Natural killer cell (primary cell): ENCODE results near the gene MTCP1. TPM values are rescaled to one million over a fixed set of nuclear protein-coding genes. Genes with fewer than 3 reads are reported as not detected.

Source experiments
- ATAC-seq, 3 donors: fragments of 150-1000 bp in 2 of 3; fragments of 200-7000 bp in 1 of 3; cut with Tn5 transposase; 1 replicate in 1 of 3; 2 replicates in 2 of 3; pipeline ENCODE4 v1.10.0; 2021; ENCODE audit warnings: mild to moderate bottlenecking in 2 of 3, moderate library complexity in 2 of 3
- DNase-seq, 2 donors: peaks; one replicate each; pipeline versions ENCODE4 v3.0.0 to v3.0.0-alpha.2; 2013 to 2021; ENCODE audit warnings: mixed read lengths in 1 of 2
- H3K27ac ChIP-seq: one replicate; pipeline ENCODE4 v1.5.1; 2013; ENCODE audit warnings: mild to moderate bottlenecking, low read length
- H3K27me3 ChIP-seq: one replicate; pipeline ENCODE4 v1.6.1; 2013; ENCODE audit warnings: low read length; ENCODE audit not compliant: control insufficient read depth, insufficient read depth
- H3K36me3 ChIP-seq: one replicate; pipeline ENCODE4 v1.6.1; 2013; ENCODE audit warnings: low read length; ENCODE audit not compliant: control insufficient read depth, insufficient read depth
- H3K4me1 ChIP-seq: one replicate; pipeline ENCODE4 v1.6.1; 2013; ENCODE audit warnings: low read length; ENCODE audit not compliant: control insufficient read depth, insufficient read depth
- H3K4me3 ChIP-seq: one replicate; pipeline ENCODE4 v1.5.1; 2013; ENCODE audit warnings: low read length
- H3K9me3 ChIP-seq: one replicate; pipeline ENCODE4 v1.6.1; 2013; ENCODE audit warnings: low read length; ENCODE audit not compliant: control insufficient read depth, insufficient read depth
- H3K27ac Mint-ChIP-seq, 2 donors: one replicate each; pipeline ENCODE4 v1.8.0; 2022; ENCODE audit warnings: mild to moderate bottlenecking in 2 of 2, mixed read lengths in 2 of 2, moderate library complexity in 1 of 2
- H3K27me3 Mint-ChIP-seq, 2 donors: one replicate each; pipeline ENCODE4 v1.8.0; 2022; ENCODE audit warnings: low read depth in 2 of 2, mixed read lengths in 2 of 2
- H3K36me3 Mint-ChIP-seq: one replicate; pipeline ENCODE4 v1.8.0; 2022; ENCODE audit warnings: mixed read lengths
- H3K4me1 Mint-ChIP-seq, 2 donors: one replicate each; pipeline ENCODE4 v1.8.0; 2022; ENCODE audit warnings: mixed read lengths in 2 of 2
- H3K4me3 Mint-ChIP-seq: one replicate; pipeline ENCODE4 v1.8.0; 2022; ENCODE audit warnings: mild to moderate bottlenecking, moderate library complexity, mixed read lengths
- H3K9me3 Mint-ChIP-seq, 2 donors: one replicate each; pipeline ENCODE4 v1.8.0; 2022; ENCODE audit warnings: mixed read lengths in 2 of 2
- CTCF ChIP-seq: fragments of 200-600 bp; IDR thresholded peaks from one replicate; pipeline ENCODE4 v1.8.0; 2022; ENCODE audit warnings: antibody characterized with exemption
- WGBS: methylation state at CpG from one replicate; pipeline ENCODE4 v1.1.7; 2013; ENCODE audit warnings: missing lambda C conversion rate; ENCODE audit not compliant: insufficient coverage; 5-methylcytosine and 5-hydroxymethylcytosine counted together
- intact Hi-C: fragments of 100-400 bp; cut with micrococcal nuclease; formaldehyde crosslinking; loops from one replicate; pipeline ENCODE4 v1.14.2; 2022
- total RNA-seq, 4 donors: library from RNA; stranded (reverse); fragments of 120-200 nt in 1 of 4; gene quantifications; one replicate each; pipeline versions ENCODE4 v1.2.3 to v1.2.4, GENCODE V29; 2013 to 2022

The MTCP1 gene
- total RNA-seq, 3 donors from 2014 or later (not counting 1 experiment from before 2014, with no cell fraction given): 12.1 to 17.3 (median 14.0) TPM

GRCh38 chrX:155054255-155054654 is 16.7 kb downstream of the MTCP1 start:
- no peaks in the 10 kb centered on the region for H3K9me3 ChIP-seq
- H3K27me3 Mint-ChIP-seq: no peaks in the 10 kb centered on the region
- intact Hi-C loops: no loop called here
- H3K27ac ChIP-seq: no peak overlapping the region
- 100% methylated on average over 1 of the region's 4 CpGs for WGBS
- H3K36me3 ChIP-seq: peaks cover 7% of the 10 kb centered on the region
- H3K4me1 Mint-ChIP-seq: peaks cover 7 to 20% of the 10 kb centered on the region in 2 donors
- H3K36me3 Mint-ChIP-seq: no peaks in the 10 kb centered on the region
- H3K4me1 ChIP-seq: peaks cover 15% of the 10 kb centered on the region
- no peak for DNase-seq
- H3K9me3 Mint-ChIP-seq: no peaks in the 10 kb centered on the region
- H3K4me3 Mint-ChIP-seq: no peak overlapping the region
- ATAC-seq: no peak
- TF ChIP-seq CTCF: no peak
- no peaks in the 10 kb centered on the region for H3K27me3 ChIP-seq
- no peak overlapping the region for H3K4me3 ChIP-seq
- no peak overlapping the region for H3K27ac Mint-ChIP-seq

- peaks cover 7% of the 10 kb centered on the region for H3K36me3 ChIP-seq
- no peak overlapping the region for H3K4me3 ChIP-seq
- Mint-ChIP-seq H3K27ac (peak overlapping the region in 1 of 2 donors; percentile 79), H3K9me3 (no peaks in the 10 kb centered on the region), H3K4me1 (peaks cover 7 to 26% of the 10 kb centered on the region in 2 donors), H3K4me3 (no peak overlapping the region), H3K27me3 (no peaks in the 10 kb centered on the region), H3K36me3 (no peaks in the 10 kb centered on the region)
- 86% methylated on average over 3 of the region's 3 CpGs for WGBS
- H3K27me3 ChIP-seq: no peaks in the 10 kb centered on the region
- no peak for DNase-seq
- TF ChIP-seq CTCF: no peak
- no peak overlapping the region for H3K27ac ChIP-seq
- peaks cover 15% of the 10 kb centered on the region for H3K4me1 ChIP-seq
- intact Hi-C loops: no loop called here
- H3K9me3 ChIP-seq: no peaks in the 10 kb centered on the region
- ATAC-seq: no peak
Measured at GRCh38 chrX:155053656-155054055, 17.3 kb downstream of the MTCP1 start.

GRCh38 chrX:155052738-155053498 is 18.0 kb downstream of the MTCP1 start:
- ATAC-seq (no peak), DNase-seq (no peak)
- intact Hi-C loops: no loop called here
- Mint-ChIP-seq H3K9me3 (no peaks in the 10 kb centered on the region), H3K36me3 (no peaks in the 10 kb centered on the region), H3K27me3 (no peaks in the 10 kb centered on the region), H3K27ac (peak overlapping the region in 1 of 2 donors; percentile 79), H3K4me3 (no peak overlapping the region), H3K4me1 (peaks cover 7 to 26% of the 10 kb centered on the region in 2 donors)
- TF ChIP-seq CTCF: no peak
- no peaks in the 10 kb centered on the region for H3K27me3 ChIP-seq
- no peaks in the 10 kb centered on the region for H3K9me3 ChIP-seq
- WGBS: 93% methylated on average over 3 of the region's 5 CpGs
- peaks cover 15% of the 10 kb centered on the region for H3K4me1 ChIP-seq
- no peak overlapping the region for H3K27ac ChIP-seq
- no peak overlapping the region for H3K4me3 ChIP-seq
- H3K36me3 ChIP-seq: peaks cover 7% of the 10 kb centered on the region
